Subcutaneous abdominal adipose tissue (tissue), 5 donors: ENCODE measurements around the gene FHOD3.

Experiments
- H3K27ac ChIP-seq: one replicate; pipeline ENCODE4 v1.7.0; 2013; ENCODE audit warnings: low read depth, mild to moderate bottlenecking, inconsistent platforms, low read length, moderate library complexity
- H3K27me3 ChIP-seq, 5 donors: one replicate each; pipeline ENCODE4 v1.7.0; 2013; ENCODE audit warnings: low read length in 5 of 5, inconsistent platforms in 1 of 5; ENCODE audit not compliant: control insufficient read depth in 5 of 5, insufficient read depth in 4 of 5
- H3K36me3 ChIP-seq, 5 donors: one replicate each; pipeline ENCODE4 v1.7.0; 2013; ENCODE audit warnings: low read length in 5 of 5; ENCODE audit not compliant: control insufficient read depth in 5 of 5, insufficient read depth in 5 of 5
- H3K4me1 ChIP-seq, 5 donors: one replicate each; pipeline ENCODE4 v1.7.0; 2013; ENCODE audit warnings: low read length in 5 of 5, mild to moderate bottlenecking in 3 of 5, moderate library complexity in 1 of 5; ENCODE audit not compliant: control insufficient read depth in 5 of 5, insufficient read depth in 5 of 5
- H3K4me3 ChIP-seq, 5 donors: one replicate each; pipeline ENCODE4 v1.7.0; 2013; ENCODE audit warnings: low read length in 5 of 5, low read depth in 1 of 5
- H3K9ac ChIP-seq, 5 donors: one replicate each; pipeline ENCODE4 v1.7.0; 2013; ENCODE audit warnings: low read length in 5 of 5, mild to moderate bottlenecking in 4 of 5, moderate library complexity in 3 of 5
- H3K9me3 ChIP-seq, 5 donors: one replicate each; pipeline ENCODE4 v1.7.0; 2013; ENCODE audit warnings: low read length in 5 of 5; ENCODE audit not compliant: control insufficient read depth in 5 of 5
- donor health status: healthy.
- donor health status: healthy.
- donor health status: healthy.
- donor health status: healthy.
- donor health status: healthy.

FHOD3 gene

DNA sequence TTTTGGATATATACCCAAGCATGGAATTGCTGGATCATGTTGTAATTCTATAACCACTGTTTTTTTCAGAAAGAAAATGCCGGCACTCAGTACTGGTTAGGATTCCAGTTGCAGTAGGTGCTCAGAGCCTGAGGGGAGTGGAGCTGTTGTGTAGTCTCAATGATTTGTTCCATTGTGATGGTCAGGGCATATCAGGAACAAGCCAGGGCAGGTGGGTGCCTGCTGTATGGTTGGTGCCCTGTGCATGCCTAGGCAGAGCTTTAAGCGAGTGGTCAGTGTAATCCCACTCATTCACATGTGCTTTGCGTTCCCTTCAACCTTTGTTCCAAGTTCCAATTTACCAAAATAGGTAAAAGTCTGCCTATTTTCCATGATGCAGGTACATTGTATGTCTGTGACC lies 100.9 kb downstream of the FHOD3 start:
- Histone ChIP-seq H3K4me3 (no peak overlapping the region), H3K27me3 (no peaks in the 10 kb centered on the region), H3K9me3 (peaks cover 5 to 27% (median 9%) of the 10 kb centered on the region in 5 donors), H3K27ac (no peak overlapping the region), H3K4me1 (no peaks in the 10 kb centered on the region), H3K9ac (no peak overlapping the region), H3K36me3 (no peaks in the 10 kb centered on the region)

DNA sequence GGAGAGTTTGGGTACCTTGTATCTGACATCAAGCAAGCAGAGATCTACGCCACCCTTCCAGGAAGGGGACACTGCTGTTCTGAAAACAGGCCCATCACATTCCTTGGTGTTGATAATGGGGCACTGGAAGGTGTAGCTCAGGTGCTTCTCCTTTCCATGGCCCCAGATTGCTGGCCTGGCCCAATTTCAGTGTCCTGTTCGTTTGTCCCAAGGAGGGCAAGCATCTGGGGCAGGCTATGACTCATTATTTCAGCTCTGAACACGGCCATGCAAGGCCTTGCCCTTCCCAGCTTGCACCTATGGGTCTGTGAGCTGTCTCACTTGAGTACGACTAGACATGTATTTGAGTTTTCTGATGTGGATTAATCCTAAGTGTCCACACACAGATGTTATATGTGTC lies 101.5 kb downstream of the FHOD3 start:
- Histone ChIP-seq H3K4me3 (no peak overlapping the region), H3K9me3 (peaks cover 3 to 25% (median 9%) of the 10 kb centered on the region in 5 donors), H3K36me3 (no peaks in the 10 kb centered on the region), H3K27ac (no peak overlapping the region), H3K9ac (no peak overlapping the region), H3K27me3 (no peaks in the 10 kb centered on the region), H3K4me1 (no peaks in the 10 kb centered on the region)

GRCh38 chr18:36401462-36401861 lies 103.9 kb downstream of the FHOD3 start:
- Histone ChIP-seq H3K9me3 (peaks cover 0 to 12% (median 5%) of the 10 kb centered on the region in 5 donors), H3K36me3 (no peaks in the 10 kb centered on the region), H3K4me1 (no peaks in the 10 kb centered on the region), H3K27ac (no peak overlapping the region), H3K27me3 (no peaks in the 10 kb centered on the region), H3K4me3 (no peak overlapping the region), H3K9ac (no peak overlapping the region)

- Histone ChIP-seq H3K9ac (no peak overlapping the region), H3K27me3 (no peaks in the 10 kb centered on the region), H3K9me3 (peaks cover 0 to 4% (median 0%) of the 10 kb centered on the region in 5 donors), H3K4me1 (no peaks in the 10 kb centered on the region), H3K4me3 (no peak overlapping the region), H3K36me3 (no peaks in the 10 kb centered on the region), H3K27ac (no peak overlapping the region)
Observed at GRCh38 chr18:36402765-36403396, 105.4 kb downstream of the FHOD3 start.

- Histone ChIP-seq H3K27ac (no peak overlapping the region), H3K36me3 (no peaks in the 10 kb centered on the region), H3K9me3 (no peaks in the 10 kb centered on the region), H3K27me3 (no peaks in the 10 kb centered on the region), H3K4me3 (no peak overlapping the region), H3K4me1 (no peaks in the 10 kb centered on the region), H3K9ac (no peak overlapping the region)
Observed at GRCh38 chr18:36403896-36404820, 106.6 kb downstream of the FHOD3 start.

GRCh38 chr18:36405611-36406010 lies 108.1 kb downstream of the FHOD3 start:
- no peaks in the 10 kb centered on the region for H3K4me1 ChIP-seq
- no peak overlapping the region for H3K9ac ChIP-seq
- H3K4me3 ChIP-seq, result no peak overlapping the region
- H3K9me3 ChIP-seq, result peaks cover 0 to 2% (median 0%) of the 10 kb centered on the region in 5 donors
- no peaks in the 10 kb centered on the region for H3K27me3 ChIP-seq
- no peaks in the 10 kb centered on the region for H3K36me3 ChIP-seq
- no peak overlapping the region for H3K27ac ChIP-seq

DNA sequence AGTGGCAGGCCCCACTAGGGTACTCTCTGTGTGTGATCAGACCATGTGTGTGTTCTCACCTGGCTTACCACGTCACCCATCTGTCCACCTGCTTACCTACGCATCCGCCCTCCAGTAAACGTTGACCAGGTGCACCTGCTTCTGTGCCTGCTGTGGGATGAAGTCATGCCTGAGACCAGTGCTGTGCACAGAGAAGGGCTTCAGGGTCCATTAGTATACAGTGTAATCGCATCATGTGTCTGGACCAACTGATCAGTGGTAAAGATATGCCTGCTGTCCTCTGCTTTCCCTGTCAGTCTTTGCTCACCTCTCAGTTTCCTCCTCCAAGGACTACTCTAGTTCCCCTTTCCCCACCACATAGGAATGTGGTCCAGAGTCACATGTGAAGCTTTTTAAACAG lies 109.3 kb downstream of the FHOD3 start:
- Histone ChIP-seq H3K36me3 (no peaks in the 10 kb centered on the region), H3K27ac (no peak overlapping the region), H3K27me3 (no peaks in the 10 kb centered on the region), H3K4me3 (no peak overlapping the region), H3K9ac (no peak overlapping the region), H3K9me3 (peaks cover 0 to 2% (median 0%) of the 10 kb centered on the region in 5 donors), H3K4me1 (no peaks in the 10 kb centered on the region)

- Histone ChIP-seq H3K9ac (no peak overlapping the region), H3K9me3 (peaks cover 0 to 2% (median 0%) of the 10 kb centered on the region in 5 donors), H3K36me3 (no peaks in the 10 kb centered on the region), H3K4me3 (no peak overlapping the region), H3K4me1 (no peaks in the 10 kb centered on the region), H3K27me3 (no peaks in the 10 kb centered on the region), H3K27ac (no peak overlapping the region)
Observed at GRCh38 chr18:36408606-36409005, 111.1 kb downstream of the FHOD3 start.

DNA sequence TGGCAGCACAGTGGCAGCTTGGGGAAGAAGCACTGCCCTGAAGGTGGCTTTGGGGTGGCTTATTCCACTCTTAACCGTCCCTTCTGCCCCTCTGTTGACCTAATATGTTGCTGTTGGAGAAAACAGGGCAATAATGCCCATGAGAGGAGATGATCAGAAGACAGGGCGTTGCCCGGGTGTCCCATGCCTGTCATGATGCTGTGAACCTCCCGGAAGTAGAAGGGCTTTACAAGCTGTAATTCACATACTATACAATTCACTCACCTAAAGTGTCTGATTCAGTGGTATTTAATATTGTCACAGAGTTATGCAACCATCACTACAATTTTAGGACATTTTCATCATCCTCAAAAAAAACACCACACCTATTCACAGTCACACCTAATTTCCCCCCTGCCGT lies 112.3 kb downstream of the FHOD3 start:
- Histone ChIP-seq H3K9ac (no peak overlapping the region), H3K9me3 (peaks cover 0 to 2% (median 0%) of the 10 kb centered on the region in 5 donors), H3K4me1 (no peaks in the 10 kb centered on the region), H3K27ac (no peak overlapping the region), H3K36me3 (no peaks in the 10 kb centered on the region), H3K27me3 (no peaks in the 10 kb centered on the region), H3K4me3 (no peak overlapping the region)

- peaks cover 0 to under 1% (median 0%) of the 10 kb centered on the region in 5 donors for H3K4me1 ChIP-seq
- H3K27ac ChIP-seq, result no peak overlapping the region
- H3K4me3 ChIP-seq, result no peak overlapping the region
- H3K9ac ChIP-seq, result no peak overlapping the region
- no peaks in the 10 kb centered on the region for H3K27me3 ChIP-seq
- H3K9me3 ChIP-seq, result peaks cover 0 to 2% (median 0%) of the 10 kb centered on the region in 5 donors
- H3K36me3 ChIP-seq, result no peaks in the 10 kb centered on the region
Observed at GRCh38 chr18:36410346-36410745, 112.8 kb downstream of the FHOD3 start.
